Panc1 (cell line): Measurements from ENCODE around the gene CYGB. TPM values are rescaled to one million over a fixed set of nuclear protein-coding genes. Genes with fewer than 3 reads are reported as not detected.

Experiments used
- ATAC-seq: fragments of 200-7000 bp; cut with Tn5 transposase; 2 replicates; pipeline ENCODE4 v1.9.1; 2020; ENCODE audit warnings: mild to moderate bottlenecking, moderate library complexity
- BruUV-seq: library from RNA; stranded (reverse); fragments of 400-500 nt; replicated peaks from 2 replicates; lab custom pipeline; 2021; lab: Mats Ljungman, UMichigan
- CTCF ChIA-PET: fragments of 300-600 bp; sonication (Branson Sonifier 250); formaldehyde crosslinking; loops from one replicate; lab custom pipeline; 2022; ENCODE audit warnings: antibody characterized with exemption; lab: Charles Lee
- POLR2A ChIA-PET: fragments of 300-600 bp; sonication (Branson Sonifier 250); formaldehyde crosslinking; loops from one replicate; lab custom pipeline; 2022; ENCODE audit warnings: antibody characterized with exemption; lab: Charles Lee
- DNase-seq: peaks from one replicate; pipeline ENCODE4 v3.0.0-alpha.2; 2010; ENCODE audit warnings: low read depth, low spot score
- H3K27ac ChIP-seq: 2 replicates; pipeline ENCODE4 v1.5.1; 2011; ENCODE audit warnings: mild to moderate bottlenecking, low read length, inconsistent platforms
- H3K27me3 ChIP-seq: fragments of 200-500 bp; sonication (Bioruptor generic); 2 replicates; pipeline ENCODE4 v1.6.0; 2014; ENCODE audit warnings: low read length, inconsistent platforms; ENCODE audit not compliant: control insufficient read depth, insufficient read depth
- H3K36me3 ChIP-seq: fragments of 200-500 bp; sonication (Bioruptor generic); 2 replicates; pipeline ENCODE4 v1.5.1; 2014; ENCODE audit warnings: inconsistent platforms, mild to moderate bottlenecking, low read length, moderate library complexity; ENCODE audit not compliant: control insufficient read depth, insufficient read depth
- H3K4me1 ChIP-seq: 2 replicates; pipeline ENCODE4 v1.5.1; 2011; ENCODE audit warnings: inconsistent platforms, mild to moderate bottlenecking, low read length, moderate library complexity; ENCODE audit not compliant: control insufficient read depth, insufficient read depth
- H3K4me3 ChIP-seq, 2 experiments: 2 replicates each; pipeline ENCODE4 v1.5.1; 2011 to 2012; ENCODE audit warnings: low read depth in 2 of 2, low read length in 2 of 2, mild to moderate bottlenecking in 2 of 2, inconsistent platforms in 1 of 2, moderate library complexity in 1 of 2
- H3K9me3 ChIP-seq: fragments of 200-500 bp; sonication (Bioruptor generic); 2 replicates; pipeline ENCODE4 v1.5.1; 2014; ENCODE audit warnings: low read depth, mild to moderate bottlenecking, inconsistent platforms, low read length, moderate library complexity; ENCODE audit not compliant: control insufficient read depth, insufficient read depth
- POLR2AphosphoS5 ChIP-seq: IDR thresholded peaks from 2 replicates; pipeline ENCODE4 v1.6.1; 2012; ENCODE audit warnings: mild to moderate bottlenecking, low read depth, low read length, moderate library complexity
- SIN3A ChIP-seq: IDR thresholded peaks from 2 replicates; pipeline ENCODE4 v1.6.1; 2012; ENCODE audit warnings: low read depth, mild to moderate bottlenecking, low read length, moderate library complexity, borderline replicate concordance; ENCODE audit not compliant: insufficient read depth
- TCF7L2 ChIP-seq: IDR thresholded peaks from 2 replicates; pipeline ENCODE4 v1.6.1; 2011; ENCODE audit warnings: mild to moderate bottlenecking, low read depth, low read length, inconsistent platforms
- in situ Hi-C: cut with HindIII; loops from 2 replicates; pipeline ENCODE4 v1.10.0; 2016; ENCODE audit warnings: low sequenced_read_pairs, low pct_unique_long_range_greater_than_20kb
- intact Hi-C: fragments of 100-400 bp; cut with micrococcal nuclease; formaldehyde crosslinking; loops from one replicate; pipeline ENCODE4 v1.10.0; 2022; ENCODE audit not compliant: unreplicated experiment
- total RNA-seq: library from RNA; stranded (reverse); gene quantifications from one replicate; pipeline ENCODE4 v1.2.1, GENCODE V29; 2021; ENCODE audit not compliant: unreplicated experiment
- TF ChIP-seq, protein P1 (sequence below), 2 experiments: IDR thresholded peaks; 2 replicates each; pipeline ENCODE4 v1.6.1; 2011 to 2012; ENCODE audit warnings: low read depth in 2 of 2, control low read depth in 1 of 2, low read length in 1 of 2, mild to moderate bottlenecking in 1 of 2, moderate library complexity in 1 of 2; ENCODE audit not compliant: insufficient read depth in 1 of 2
- TF ChIP-seq, protein P2 (sequence below): fragments of 450-650 bp; IDR thresholded peaks from 2 replicates; pipeline ENCODE4 v1.5.1; 2017; ENCODE audit warnings: mild to moderate bottlenecking

Gene CYGB
- total RNA-seq, 1 experiment from 2014 or later: 6.0 TPM

GRCh38 chr17:76524598-76525512, 12.7 kb downstream of the CYGB start:
- POLR2A ChIA-PET: interaction anchor here (0.6 kb wide), 1 partner anchor 96 kb away, joined by 3 read pairs; no protein-coding TSS in a partner anchor
- Histone ChIP-seq H3K9me3 (no peaks in the 10 kb centered on the region), H3K27me3 (no peaks in the 10 kb centered on the region), H3K36me3 (no peaks in the 10 kb centered on the region), H3K27ac (peak overlapping the region; percentile 53), H3K4me3 (no peak overlapping the region), H3K4me1 (peaks cover 28% of the 10 kb centered on the region)
- CTCF ChIA-PET: interaction anchor here (1.2 to 2.2 kb wide), 2 partner anchors 16 to 22 kb away, joined by 5 read pairs; partner anchors contain the start of gene PRCD
- in situ Hi-C loops: no loop called here
- ATAC-seq (peak; percentile 40), DNase-seq (no peak)
- TF ChIP-seq, protein P1, sequence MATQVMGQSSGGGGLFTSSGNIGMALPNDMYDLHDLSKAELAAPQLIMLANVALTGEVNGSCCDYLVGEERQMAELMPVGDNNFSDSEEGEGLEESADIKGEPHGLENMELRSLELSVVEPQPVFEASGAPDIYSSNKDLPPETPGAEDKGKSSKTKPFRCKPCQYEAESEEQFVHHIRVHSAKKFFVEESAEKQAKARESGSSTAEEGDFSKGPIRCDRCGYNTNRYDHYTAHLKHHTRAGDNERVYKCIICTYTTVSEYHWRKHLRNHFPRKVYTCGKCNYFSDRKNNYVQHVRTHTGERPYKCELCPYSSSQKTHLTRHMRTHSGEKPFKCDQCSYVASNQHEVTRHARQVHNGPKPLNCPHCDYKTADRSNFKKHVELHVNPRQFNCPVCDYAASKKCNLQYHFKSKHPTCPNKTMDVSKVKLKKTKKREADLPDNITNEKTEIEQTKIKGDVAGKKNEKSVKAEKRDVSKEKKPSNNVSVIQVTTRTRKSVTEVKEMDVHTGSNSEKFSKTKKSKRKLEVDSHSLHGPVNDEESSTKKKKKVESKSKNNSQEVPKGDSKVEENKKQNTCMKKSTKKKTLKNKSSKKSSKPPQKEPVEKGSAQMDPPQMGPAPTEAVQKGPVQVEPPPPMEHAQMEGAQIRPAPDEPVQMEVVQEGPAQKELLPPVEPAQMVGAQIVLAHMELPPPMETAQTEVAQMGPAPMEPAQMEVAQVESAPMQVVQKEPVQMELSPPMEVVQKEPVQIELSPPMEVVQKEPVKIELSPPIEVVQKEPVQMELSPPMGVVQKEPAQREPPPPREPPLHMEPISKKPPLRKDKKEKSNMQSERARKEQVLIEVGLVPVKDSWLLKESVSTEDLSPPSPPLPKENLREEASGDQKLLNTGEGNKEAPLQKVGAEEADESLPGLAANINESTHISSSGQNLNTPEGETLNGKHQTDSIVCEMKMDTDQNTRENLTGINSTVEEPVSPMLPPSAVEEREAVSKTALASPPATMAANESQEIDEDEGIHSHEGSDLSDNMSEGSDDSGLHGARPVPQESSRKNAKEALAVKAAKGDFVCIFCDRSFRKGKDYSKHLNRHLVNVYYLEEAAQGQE (IDR thresholded peaks at IDR 0.05; ENCODE audit: insufficient read depth in 1 of 2, low read depth in 2 of 2, low read length in 1 of 2): no peak
- no peak for TF ChIP-seq TCF7L2
- TF ChIP-seq, protein P2, sequence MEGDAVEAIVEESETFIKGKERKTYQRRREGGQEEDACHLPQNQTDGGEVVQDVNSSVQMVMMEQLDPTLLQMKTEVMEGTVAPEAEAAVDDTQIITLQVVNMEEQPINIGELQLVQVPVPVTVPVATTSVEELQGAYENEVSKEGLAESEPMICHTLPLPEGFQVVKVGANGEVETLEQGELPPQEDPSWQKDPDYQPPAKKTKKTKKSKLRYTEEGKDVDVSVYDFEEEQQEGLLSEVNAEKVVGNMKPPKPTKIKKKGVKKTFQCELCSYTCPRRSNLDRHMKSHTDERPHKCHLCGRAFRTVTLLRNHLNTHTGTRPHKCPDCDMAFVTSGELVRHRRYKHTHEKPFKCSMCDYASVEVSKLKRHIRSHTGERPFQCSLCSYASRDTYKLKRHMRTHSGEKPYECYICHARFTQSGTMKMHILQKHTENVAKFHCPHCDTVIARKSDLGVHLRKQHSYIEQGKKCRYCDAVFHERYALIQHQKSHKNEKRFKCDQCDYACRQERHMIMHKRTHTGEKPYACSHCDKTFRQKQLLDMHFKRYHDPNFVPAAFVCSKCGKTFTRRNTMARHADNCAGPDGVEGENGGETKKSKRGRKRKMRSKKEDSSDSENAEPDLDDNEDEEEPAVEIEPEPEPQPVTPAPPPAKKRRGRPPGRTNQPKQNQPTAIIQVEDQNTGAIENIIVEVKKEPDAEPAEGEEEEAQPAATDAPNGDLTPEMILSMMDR: no peak
- TF ChIP-seq SIN3A: no peak
- TF ChIP-seq POLR2AphosphoS5: no peak
- intact Hi-C loops: loop anchor here (5.0 kb wide), 1 partner anchor 97 kb away; no protein-coding TSS in a partner anchor
- no TSS peak for BruUV-seq

GRCh38 chr17:76523084-76524037, 14.1 kb downstream of the CYGB start:
- peak; percentile 46 for DNase-seq
- in situ Hi-C loops: no loop called here
- Histone ChIP-seq H3K4me1 (peaks cover 19% of the 10 kb centered on the region), H3K27me3 (no peaks in the 10 kb centered on the region), H3K27ac (no peak overlapping the region), H3K9me3 (no peaks in the 10 kb centered on the region), H3K4me3 (peak overlapping the region in 1 of 2 experiments; percentile 17; a peak in 1 of 4 replicates), H3K36me3 (no peaks in the 10 kb centered on the region)
- POLR2A ChIA-PET: interaction anchor here (0.6 kb wide), 1 partner anchor 30 kb away, joined by 5 read pairs; no protein-coding TSS in a partner anchor
- CTCF ChIA-PET: interaction anchor here (0.6 to 2.2 kb wide), 11 partner anchors 12 to 158 kb away, joined by 3 to 11 read pairs (median 5); partner anchors contain the start of gene PRCD
- ATAC-seq: peak; percentile 85
- no TSS peak for BruUV-seq
- intact Hi-C loops: loop anchor here (1.0 to 5.0 kb wide), 2 partner anchors 24 to 99 kb away; no protein-coding TSS in a partner anchor
- TF ChIP-seq, protein P1 (IDR thresholded peaks at IDR 0.05; ENCODE audit: insufficient read depth in 1 of 2, low read depth in 2 of 2, low read length in 1 of 2): peak in 1 of 2 experiments; percentile 46; a peak in 1 of 4 replicates
- no peak for TF ChIP-seq SIN3A
- TF ChIP-seq, protein P2: peak; percentile 100
